Measurements from ENCODE around the gene ZNF385A. TPM values are rescaled to one million over a fixed set of nuclear protein-coding genes. Genes with fewer than 3 reads are reported as not detected.

The ZNF385A gene
- total and polyA plus RNA-seq, 2 donors (not counting 3 experiments of a cell fraction or from before 2014, with no cell fraction given), result 1.6 to 7.9 TPM

- Histone ChIP-seq H3K79me2 (ENCODE audit: control insufficient read depth, insufficient read depth, low read length) (no peaks in the 10 kb centered on the region), H3K27ac (ENCODE audit: insufficient read depth, low read depth, low read length) (no peak overlapping the region), H3K36me3 (ENCODE audit: control insufficient read depth in 2 of 2, extremely low read depth in 1 of 2, insufficient read depth in 2 of 2, low read length in 2 of 2) (no peaks in the 10 kb centered on the region), H3K27me3 (ENCODE audit: control insufficient read depth in 2 of 2, insufficient read depth in 2 of 2, low read length in 2 of 2) (no peaks in the 10 kb centered on the region), H3K9ac (replicated peaks; ENCODE audit: extremely low read depth, insufficient read depth, low read length) (no peak overlapping the region), H2AFZ (ENCODE audit: low read depth, low read length) (no peak overlapping the region), H4K20me1 (replicated peaks; ENCODE audit: control insufficient read depth, extremely low read depth, insufficient read depth, low read length) (no peaks in the 10 kb centered on the region), H3K4me2 (ENCODE audit: insufficient read depth, low read length) (no peak overlapping the region), H3K4me3 (replicated peaks in 1 of 3; ENCODE audit: insufficient read depth in 1 of 3, low read depth in 1 of 3, low read length in 3 of 3) (no peak overlapping the region), H3K4me1 (ENCODE audit: control insufficient read depth, extremely low read depth, insufficient read depth, low read length) (peaks cover 27% of the 10 kb centered on the region), H3K9me1 (replicated peaks; ENCODE audit: control insufficient read depth, extremely low read depth, insufficient read depth, low read length) (no peaks in the 10 kb centered on the region), H3K9me3 (replicated peaks; ENCODE audit: control insufficient read depth, insufficient read depth, low read length) (no peaks in the 10 kb centered on the region)
- CTCF ChIA-PET, result interaction anchor here (1.2 to 7.8 kb wide), 4 partner anchors 13 to 105 kb away, joined by 3 to 61 read pairs (median 14); partner anchors contain the start of gene COPZ1
- intact Hi-C loops (cut with micrococcal nuclease), result no loop called here
- BruUV-seq (replicated peaks), result no TSS peak
- FAIRE-seq (no peak), DNase-seq (ENCODE audit: low read depth, low spot score) (no peak)
- TF ChIP-seq POLR2AphosphoS5 (IDR thresholded peaks at IDR 0.05; ENCODE audit: insufficient read depth, low read depth, low read length) (no peak), JUN (IDR thresholded peaks at IDR 0.05; ENCODE audit: borderline replicate concordance, insufficient read depth, insufficient read length, low read depth) (no peak), POLR2A (IDR thresholded peaks at IDR 0.05; ENCODE audit: low read depth, low read length) (no peak)
- POLR2A ChIA-PET, result interaction anchor here (0.6 kb wide), 1 partner anchor 68 kb away, joined by 3 read pairs; no protein-coding TSS in a partner anchor
- dilution Hi-C loops (cut with MboI; ENCODE audit: extremely low pct_ligation_motif_present, low sequenced_read_pairs), result no loop called here
Observed at GRCh38 chr12:54356951-54357356, 27.6 kb downstream of the ZNF385A start.

- no peak for TF ChIP-seq POLR2AphosphoS5 (IDR thresholded peaks at IDR 0.05; ENCODE audit: insufficient read depth, low read depth, low read length)
- TF ChIP-seq JUN (IDR thresholded peaks at IDR 0.05; ENCODE audit: borderline replicate concordance, insufficient read depth, insufficient read length, low read depth), result no peak
- no peak for TF ChIP-seq FOS (IDR thresholded peaks at IDR 0.05; ENCODE audit: borderline replicate concordance, insufficient read depth, low read length)
- no peak for TF ChIP-seq MYC (IDR thresholded peaks at IDR 0.05; ENCODE audit: low read depth, low read length)
- TF ChIP-seq POLR2A (IDR thresholded peaks at IDR 0.05; ENCODE audit: low read depth, low read length), result no peak
- TF ChIP-seq GATA2 (IDR thresholded peaks at IDR 0.05; ENCODE audit: insufficient read depth, insufficient read length, low read depth, low read length), result no peak
- no peak for TF ChIP-seq EZH2 (IDR thresholded peaks at IDR 0.05; ENCODE audit: borderline replicate concordance, low read depth, low read length, severe bottlenecking)
- no peak for TF ChIP-seq MAX (IDR thresholded peaks at IDR 0.05; ENCODE audit: insufficient read depth, insufficient read length)
- TF ChIP-seq CTCF (IDR thresholded peaks at IDR 0.05; ENCODE audit: extremely low read depth in 1 of 2, insufficient read depth in 1 of 2, low read depth in 1 of 2, low read length in 2 of 2), result no peak
- H2AFZ ChIP-seq (ENCODE audit: low read depth, low read length), result no peak overlapping the region
- no peak overlapping the region for H3K4me3 ChIP-seq (replicated peaks in 1 of 3; ENCODE audit: insufficient read depth in 1 of 3, low read depth in 1 of 3, low read length in 3 of 3)
- H3K9ac ChIP-seq (replicated peaks; ENCODE audit: extremely low read depth, insufficient read depth, low read length), result no peak overlapping the region
- no TSS peak for BruUV-seq (replicated peaks)
- DNase-seq (ENCODE audit: low read depth, low spot score) (no peak), FAIRE-seq (no peak)
- intact Hi-C loops (cut with micrococcal nuclease), result no loop called here
- H3K4me1 ChIP-seq (ENCODE audit: control insufficient read depth, extremely low read depth, insufficient read depth, low read length), result peaks cover 27% of the 10 kb centered on the region
- CTCF ChIA-PET, result interaction anchor here (1.2 to 7.8 kb wide), 4 partner anchors 14 to 105 kb away, joined by 3 to 61 read pairs (median 14); partner anchors contain the start of gene COPZ1
- no peak overlapping the region for H3K4me2 ChIP-seq (ENCODE audit: insufficient read depth, low read length)
- H3K27ac ChIP-seq (ENCODE audit: insufficient read depth, low read depth, low read length), result no peak overlapping the region
- dilution Hi-C loops (cut with MboI; ENCODE audit: extremely low pct_ligation_motif_present, low sequenced_read_pairs), result no loop called here
- no peaks in the 10 kb centered on the region for H3K27me3 ChIP-seq (ENCODE audit: control insufficient read depth in 2 of 2, insufficient read depth in 2 of 2, low read length in 2 of 2)
- no peaks in the 10 kb centered on the region for H3K9me3 ChIP-seq (replicated peaks; ENCODE audit: control insufficient read depth, insufficient read depth, low read length)
- H3K36me3 ChIP-seq (ENCODE audit: control insufficient read depth in 2 of 2, extremely low read depth in 1 of 2, insufficient read depth in 2 of 2, low read length in 2 of 2), result peaks cover 0 to under 1% of the 10 kb centered on the region in 2 experiments
- no peaks in the 10 kb centered on the region for H4K20me1 ChIP-seq (replicated peaks; ENCODE audit: control insufficient read depth, extremely low read depth, insufficient read depth, low read length)
- POLR2A ChIA-PET, result no interaction called here
- H3K9me1 ChIP-seq (replicated peaks; ENCODE audit: control insufficient read depth, extremely low read depth, insufficient read depth, low read length), result no peaks in the 10 kb centered on the region
- H3K79me2 ChIP-seq (ENCODE audit: control insufficient read depth, insufficient read depth, low read length), result no peaks in the 10 kb centered on the region
Observed at GRCh38 chr12:54356228-54356627, 28.3 kb downstream of the ZNF385A start.

All from endothelial cell of umbilical vein (primary cell).